ENCODE data around the gene NR4A3. TPM values are rescaled to one million over a fixed set of nuclear protein-coding genes. Genes with fewer than 3 reads are reported as not detected.

The NR4A3 gene
- total RNA-seq, 1 donor from 2014 or later = 2.0 TPM

DNA sequence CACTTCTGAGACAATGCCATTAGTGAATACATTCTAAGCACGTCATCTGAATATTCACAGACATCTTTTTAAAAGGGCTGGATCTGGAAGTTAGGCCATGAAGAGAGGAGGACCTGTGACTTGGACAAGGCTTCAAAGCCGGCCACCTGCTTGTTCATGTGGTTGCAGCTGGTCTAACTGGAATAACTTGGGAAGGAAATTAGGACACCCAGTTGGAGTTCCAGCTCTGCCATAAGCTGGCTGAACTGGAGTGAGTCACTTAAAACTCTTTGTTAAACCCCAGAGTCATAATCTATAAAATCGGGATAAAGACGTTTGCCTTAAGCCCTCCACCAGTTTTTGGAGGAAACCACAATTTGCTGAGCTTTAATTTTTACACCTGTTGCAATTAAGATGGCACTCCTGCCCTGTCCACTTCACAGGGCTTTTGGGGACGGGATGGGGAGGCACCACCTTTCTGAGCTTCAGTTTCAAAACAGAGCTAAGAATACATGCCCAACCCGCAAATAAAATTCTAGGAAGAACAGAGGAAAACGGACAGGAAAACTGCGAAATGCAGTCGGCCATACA, 84.2 kb downstream of the NR4A3 start:
- no peaks in the 10 kb centered on the region for H3K9me3 Mint-ChIP-seq
- no peaks in the 10 kb centered on the region for H3K27me3 Mint-ChIP-seq
- peak overlapping the region; percentile 90 for H3K4me3 Mint-ChIP-seq
- H3K4me1 Mint-ChIP-seq (ENCODE audit: unreplicated experiment) = peaks cover 14% of the 10 kb centered on the region
- peaks cover 3% of the 10 kb centered on the region for H3K36me3 Mint-ChIP-seq
- peak overlapping the region; percentile 90 for H3K27ac Mint-ChIP-seq
- TF ChIP-seq, protein P1, sequence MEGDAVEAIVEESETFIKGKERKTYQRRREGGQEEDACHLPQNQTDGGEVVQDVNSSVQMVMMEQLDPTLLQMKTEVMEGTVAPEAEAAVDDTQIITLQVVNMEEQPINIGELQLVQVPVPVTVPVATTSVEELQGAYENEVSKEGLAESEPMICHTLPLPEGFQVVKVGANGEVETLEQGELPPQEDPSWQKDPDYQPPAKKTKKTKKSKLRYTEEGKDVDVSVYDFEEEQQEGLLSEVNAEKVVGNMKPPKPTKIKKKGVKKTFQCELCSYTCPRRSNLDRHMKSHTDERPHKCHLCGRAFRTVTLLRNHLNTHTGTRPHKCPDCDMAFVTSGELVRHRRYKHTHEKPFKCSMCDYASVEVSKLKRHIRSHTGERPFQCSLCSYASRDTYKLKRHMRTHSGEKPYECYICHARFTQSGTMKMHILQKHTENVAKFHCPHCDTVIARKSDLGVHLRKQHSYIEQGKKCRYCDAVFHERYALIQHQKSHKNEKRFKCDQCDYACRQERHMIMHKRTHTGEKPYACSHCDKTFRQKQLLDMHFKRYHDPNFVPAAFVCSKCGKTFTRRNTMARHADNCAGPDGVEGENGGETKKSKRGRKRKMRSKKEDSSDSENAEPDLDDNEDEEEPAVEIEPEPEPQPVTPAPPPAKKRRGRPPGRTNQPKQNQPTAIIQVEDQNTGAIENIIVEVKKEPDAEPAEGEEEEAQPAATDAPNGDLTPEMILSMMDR (conservative IDR thresholded peaks at IDR 0.05) = no peak
- no peak for DNase-seq (ENCODE audit: extremely low spot score, unreplicated experiment)

DNA sequence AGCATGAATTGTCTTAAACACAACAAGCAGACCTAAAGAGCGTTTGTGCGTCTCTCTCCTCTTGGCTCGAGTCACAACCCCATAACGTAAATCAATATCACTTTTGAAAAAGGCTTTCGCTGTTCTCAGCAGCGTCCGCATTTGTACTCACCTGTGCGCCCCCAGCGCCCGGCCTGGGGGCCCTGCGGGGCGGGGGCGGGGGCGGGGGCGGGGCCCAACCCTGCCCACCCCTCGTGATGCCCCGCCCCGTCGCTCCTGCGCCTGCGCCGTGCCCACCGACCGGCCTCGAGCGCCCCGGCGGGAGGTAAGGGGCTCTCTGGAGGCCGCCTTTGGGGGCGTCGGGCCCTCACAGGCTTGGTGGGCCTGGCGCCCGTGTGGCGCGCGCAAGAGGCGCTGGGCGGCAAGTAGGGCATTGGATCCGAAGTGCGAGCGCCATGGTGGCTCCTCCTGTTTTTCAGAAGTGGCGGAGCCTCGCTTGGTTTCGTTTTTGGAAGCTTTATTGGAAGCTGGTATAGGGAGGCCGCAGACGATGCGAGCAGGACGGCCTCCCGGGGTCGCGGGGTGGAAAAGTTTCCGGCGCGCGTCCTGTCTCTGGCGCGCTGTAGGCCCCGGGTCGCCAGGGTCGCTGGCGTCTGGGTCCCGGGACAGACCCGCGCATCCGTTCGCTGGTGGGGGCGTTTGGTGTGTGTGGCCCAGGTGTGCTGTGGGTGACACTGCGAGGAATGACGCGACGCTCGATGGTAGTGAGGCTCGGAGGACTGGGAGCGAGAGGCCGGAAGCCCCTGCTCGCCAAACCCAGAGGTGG, 84.9 kb downstream of the NR4A3 start, which contains the start of gene STX17:
TSS of gene STX17 (plus strand) at position 252 of the 805 bp plus-strand sequence. CDS start 8,586 bp downstream, outside the sequence.
- Mint-ChIP-seq H3K4me3 (peak within 1 kb of the TSS; percentile 97), H3K36me3 (peaks cover 3% of the 10 kb centered on the region), H3K4me1 (ENCODE audit: unreplicated experiment) (peaks cover 14% of the 10 kb centered on the region), H3K27ac (peak within 1 kb of the TSS; percentile 96), H3K27me3 (no peaks in the 10 kb centered on the region), H3K9me3 (no peaks in the 10 kb centered on the region)
- peak; percentile 87 for DNase-seq (ENCODE audit: extremely low spot score, unreplicated experiment)
- TF ChIP-seq, protein P1 (conservative IDR thresholded peaks at IDR 0.05) = no peak

DNA sequence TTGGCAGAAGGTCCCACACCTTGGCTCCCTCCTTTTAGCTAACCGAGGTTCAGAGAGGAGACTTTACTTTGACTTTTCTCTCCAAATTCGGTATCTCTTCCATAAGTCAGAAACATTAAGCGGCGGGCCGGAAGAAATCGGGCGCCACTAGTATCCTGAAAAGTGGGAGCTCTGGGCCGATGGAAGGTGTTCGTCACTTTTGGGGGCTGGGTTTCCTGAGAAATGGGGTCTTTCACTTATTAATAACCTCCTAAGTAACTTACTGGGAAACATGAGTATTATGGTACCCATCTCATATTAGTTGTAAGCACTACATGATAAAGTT, 85.5 kb downstream of the NR4A3 start:
- TF ChIP-seq, protein P1 (conservative IDR thresholded peaks at IDR 0.05) = no peak
- Mint-ChIP-seq H3K27ac (peak overlapping the region; percentile 96), H3K4me1 (ENCODE audit: unreplicated experiment) (peaks cover 14% of the 10 kb centered on the region), H3K9me3 (no peaks in the 10 kb centered on the region), H3K4me3 (peak overlapping the region; percentile 97), H3K27me3 (no peaks in the 10 kb centered on the region), H3K36me3 (peaks cover 3% of the 10 kb centered on the region)
- DNase-seq (ENCODE audit: extremely low spot score, unreplicated experiment) = no peak

DNA sequence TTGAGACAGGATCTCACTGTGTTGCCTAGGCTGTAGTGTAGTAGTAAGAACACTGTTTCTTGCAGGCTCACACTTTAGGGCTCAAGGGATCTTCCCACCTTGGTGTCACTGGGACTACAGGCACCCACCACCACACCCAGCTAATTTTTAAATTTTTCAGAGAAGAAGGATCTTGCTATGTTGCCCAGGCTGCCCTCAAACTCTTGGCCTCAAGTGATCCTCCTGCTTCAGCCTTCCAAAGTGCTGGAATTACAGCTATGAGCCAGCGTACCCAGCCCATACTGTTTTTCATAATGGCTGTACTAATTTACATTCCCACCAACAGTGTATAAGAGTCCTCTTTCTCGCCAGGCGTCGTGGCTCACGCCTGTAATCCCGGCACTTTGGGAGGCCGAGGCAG, 89.9 kb downstream of the NR4A3 start:
- no peaks in the 10 kb centered on the region for H3K9me3 Mint-ChIP-seq
- H3K36me3 Mint-ChIP-seq = peaks cover 6% of the 10 kb centered on the region
- peaks cover 13% of the 10 kb centered on the region for H3K4me1 Mint-ChIP-seq (ENCODE audit: unreplicated experiment)
- no peak overlapping the region for H3K27ac Mint-ChIP-seq
- no peak for DNase-seq (ENCODE audit: extremely low spot score, unreplicated experiment)
- no peaks in the 10 kb centered on the region for H3K27me3 Mint-ChIP-seq
- no peak overlapping the region for H3K4me3 Mint-ChIP-seq
- TF ChIP-seq, protein P1 (conservative IDR thresholded peaks at IDR 0.05) = no peak

Other genes starting within 250 kb of the NR4A3 start
- 44.5 and 44.8 TPM in 2 replicates for gene STX17, start 84.8 kb downstream of the NR4A3 start, total RNA-seq (ENCODE audit: low replicate concordance)

All from type B pancreatic cell (in vitro differentiated cells).